Activated CD8-positive, alpha-beta T cell treated with anti-CD3 and anti-CD28 coated beads for 36 hours (primary cell): ENCODE results near the gene KIAA1586. TPM values are rescaled to one million over a fixed set of nuclear protein-coding genes. Genes with fewer than 3 reads are reported as not detected.

Experiments used
- ATAC-seq: fragments of 200-7000 bp; cut with Tn5 transposase; one replicate; pipeline ENCODE4 v1.10.0; 2021; ENCODE audit warnings: mild to moderate bottlenecking, moderate library complexity
- CTCF ChIA-PET: fragments of 350-600 bp; sonication (Branson Sonifier 250); formaldehyde crosslinking; loops from one replicate; lab custom pipeline; 2021; ENCODE audit warnings: antibody characterized with exemption; lab: Charles Lee
- POLR2A ChIA-PET: fragments of 350-600 bp; sonication (Branson Sonifier 250); formaldehyde crosslinking; loops from one replicate; lab custom pipeline; 2021; ENCODE audit warnings: antibody characterized with exemption; lab: Charles Lee
- DNase-seq: peaks from one replicate; pipeline ENCODE4 v3.0.0-alpha.2; 2020
- H3K27ac Mint-ChIP-seq: one replicate; pipeline ENCODE4 v1.8.0; 2021; ENCODE audit warnings: mild to moderate bottlenecking, mixed read lengths
- H3K27me3 Mint-ChIP-seq: one replicate; pipeline ENCODE4 v1.8.0; 2021; ENCODE audit warnings: mixed read lengths
- H3K36me3 Mint-ChIP-seq: one replicate; pipeline ENCODE4 v1.8.0; 2021; ENCODE audit warnings: low read depth, mixed read lengths
- H3K4me1 Mint-ChIP-seq: one replicate; pipeline ENCODE4 v1.8.0; 2021; ENCODE audit warnings: low read depth, mixed read lengths
- H3K4me3 Mint-ChIP-seq: one replicate; pipeline ENCODE4 v1.8.0; 2021; ENCODE audit warnings: mild to moderate bottlenecking, moderate library complexity, mixed read lengths
- H3K9me3 Mint-ChIP-seq: one replicate; pipeline ENCODE4 v1.8.0; 2021; ENCODE audit warnings: mixed read lengths
- CTCF ChIP-seq: fragments of 200-600 bp; IDR thresholded peaks from one replicate; pipeline ENCODE4 v1.8.0; 2022; ENCODE audit warnings: antibody characterized with exemption, mild to moderate bottlenecking
- intact Hi-C: fragments of 100-400 bp; cut with micrococcal nuclease; formaldehyde crosslinking; loops from one replicate; pipeline ENCODE4 v1.10.0; 2022
- total RNA-seq, 2 experiments: library from RNA; stranded (reverse); gene quantifications; one replicate each; pipeline ENCODE4 v1.2.3, GENCODE V29; 2021

Gene KIAA1586
- total RNA-seq, 2 experiments from 2014 or later = 16.0 to 18.7 TPM

- Mint-ChIP-seq H3K36me3 (peaks cover 8% of the 10 kb centered on the region), H3K27ac (no peak overlapping the region), H3K4me1 (peaks cover 3% of the 10 kb centered on the region), H3K27me3 (no peaks in the 10 kb centered on the region), H3K4me3 (no peak overlapping the region), H3K9me3 (peaks cover 5% of the 10 kb centered on the region)
- no peak for TF ChIP-seq CTCF
- POLR2A ChIA-PET = no interaction called here
- DNase-seq (no peak), ATAC-seq (no peak)
- CTCF ChIA-PET = no interaction called here
- intact Hi-C loops = no loop called here
Observed at GRCh38 chr6:57075092-57075491, 28.6 kb downstream of the KIAA1586 start.

GRCh38 chr6:57078531-57079207 lies 32.2 kb downstream of the KIAA1586 start:
- ChIA-PET CTCF (no interaction called here), POLR2A (interaction anchor here (1.5 kb wide), 1 partner anchor 18 kb away, joined by 4 read pairs; no protein-coding TSS in a partner anchor)
- H3K4me3 Mint-ChIP-seq = no peak overlapping the region
- H3K27ac Mint-ChIP-seq = no peak overlapping the region
- H3K27me3 Mint-ChIP-seq = no peaks in the 10 kb centered on the region
- ATAC-seq = no peak
- DNase-seq = no peak
- TF ChIP-seq CTCF = no peak
- intact Hi-C loops = no loop called here
- peaks cover 3% of the 10 kb centered on the region for H3K4me1 Mint-ChIP-seq
- H3K36me3 Mint-ChIP-seq = peaks cover 14% of the 10 kb centered on the region
- peaks cover 5% of the 10 kb centered on the region for H3K9me3 Mint-ChIP-seq

GRCh38 chr6:57085471-57085870 lies 39.0 kb downstream of the KIAA1586 start:
- H3K4me3 Mint-ChIP-seq = no peak overlapping the region
- peaks cover 3% of the 10 kb centered on the region for H3K36me3 Mint-ChIP-seq
- no peaks in the 10 kb centered on the region for H3K27me3 Mint-ChIP-seq
- H3K9me3 Mint-ChIP-seq = no peaks in the 10 kb centered on the region
- peaks cover 5% of the 10 kb centered on the region for H3K4me1 Mint-ChIP-seq
- no peak overlapping the region for H3K27ac Mint-ChIP-seq
- TF ChIP-seq CTCF = no peak
- ChIA-PET CTCF (no interaction called here), POLR2A (no interaction called here)
- intact Hi-C loops = loop anchor here (10.0 kb wide), 1 partner anchor 229 kb away; the partner anchor contains the start of gene PRIM2
- no peak for DNase-seq
- ATAC-seq = no peak

GRCh38 chr6:57086843-57087242 lies 40.4 kb downstream of the KIAA1586 start:
- POLR2A ChIA-PET = no interaction called here
- intact Hi-C loops = loop anchor here (10.0 kb wide), 1 partner anchor 228 kb away; the partner anchor contains the start of gene PRIM2

More at GRCh38 chr6:57086843-57087242, 40.4 kb downstream of the KIAA1586 start:
- no peaks in the 10 kb centered on the region for H3K27me3 Mint-ChIP-seq
- no peak overlapping the region for H3K27ac Mint-ChIP-seq
- no peak for ATAC-seq
- DNase-seq = no peak
- H3K4me1 Mint-ChIP-seq = peaks cover 12% of the 10 kb centered on the region
- no peaks in the 10 kb centered on the region for H3K9me3 Mint-ChIP-seq
- no peak for TF ChIP-seq CTCF
- peaks cover 6% of the 10 kb centered on the region for H3K36me3 Mint-ChIP-seq
- no peak overlapping the region for H3K4me3 Mint-ChIP-seq
- CTCF ChIA-PET = no interaction called here
